G401.6 (cell line): Measurements from ENCODE around the gene DBNDD1.
"Not testable (repeated sequence)": the region's sequence is repeated elsewhere in the genome, so short reads cannot be mapped to it uniquely, and the experiment has no call there.

Experiments used
- FAIRE-seq: peaks from 2 replicates; lab custom pipeline; 2012; peaks lifted over from hg19 to GRCh38; lab: Jason Lieb, UNC

DBNDD1 gene

DNA sequence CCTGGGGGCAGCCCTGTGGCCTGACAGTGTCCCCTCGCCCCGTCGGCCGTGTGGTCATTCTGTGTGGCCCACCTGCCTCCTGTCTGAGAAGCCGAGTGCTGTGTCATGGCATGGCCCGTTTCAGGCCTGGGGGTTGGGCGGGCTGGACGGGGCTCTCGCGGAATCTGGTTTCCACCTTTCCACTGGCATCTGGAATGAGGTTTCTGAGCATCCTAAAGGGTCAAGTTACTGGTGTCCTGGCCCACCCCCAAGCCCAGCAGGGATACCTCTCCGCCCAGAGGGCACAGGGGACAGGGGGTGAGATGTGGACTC is 7.8 kb downstream of the DBNDD1 start:
- no peak for FAIRE-seq

DNA sequence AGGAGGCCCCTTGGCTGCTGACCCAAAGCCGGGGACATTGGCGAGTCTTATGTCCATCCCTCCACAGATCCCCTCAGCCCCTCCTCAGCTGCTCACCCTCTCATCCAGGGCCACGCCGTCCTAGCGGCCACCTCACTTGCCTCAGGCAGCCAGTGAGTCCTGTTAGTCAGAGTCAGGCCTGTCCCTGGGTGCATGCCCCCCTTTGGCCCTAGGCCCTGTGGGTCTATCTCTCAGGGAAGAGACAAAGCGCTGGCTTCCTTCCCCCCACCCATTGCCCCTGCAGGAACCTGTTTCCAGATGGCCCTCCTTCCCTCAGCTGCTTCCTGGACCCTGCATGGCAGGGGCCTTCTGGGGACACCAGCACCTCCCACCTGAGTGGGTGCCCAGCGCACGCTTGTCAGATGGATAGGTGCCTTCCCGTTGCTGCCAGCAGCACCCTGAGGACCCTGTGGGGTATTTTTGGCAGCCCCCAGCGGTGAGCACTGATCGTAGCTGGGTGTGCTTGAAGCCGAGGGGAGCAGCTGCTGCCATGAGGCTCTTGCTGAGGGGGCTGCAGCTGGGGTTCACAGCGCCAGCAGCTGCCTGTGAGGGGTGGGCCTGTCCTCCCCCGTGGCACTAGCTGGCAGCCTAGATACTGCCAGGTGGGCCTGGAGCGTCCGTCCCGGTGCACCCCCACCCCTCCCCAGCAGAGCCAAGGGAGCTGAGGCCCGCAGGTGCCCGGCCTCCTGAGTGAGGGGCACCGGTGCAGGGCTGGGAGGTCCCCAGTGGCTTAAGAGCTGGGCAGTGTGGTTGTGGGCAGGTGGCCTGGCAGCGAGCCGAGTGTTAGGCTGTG is 8.4 kb downstream of the DBNDD1 start:
- FAIRE-seq, result no peak

DNA sequence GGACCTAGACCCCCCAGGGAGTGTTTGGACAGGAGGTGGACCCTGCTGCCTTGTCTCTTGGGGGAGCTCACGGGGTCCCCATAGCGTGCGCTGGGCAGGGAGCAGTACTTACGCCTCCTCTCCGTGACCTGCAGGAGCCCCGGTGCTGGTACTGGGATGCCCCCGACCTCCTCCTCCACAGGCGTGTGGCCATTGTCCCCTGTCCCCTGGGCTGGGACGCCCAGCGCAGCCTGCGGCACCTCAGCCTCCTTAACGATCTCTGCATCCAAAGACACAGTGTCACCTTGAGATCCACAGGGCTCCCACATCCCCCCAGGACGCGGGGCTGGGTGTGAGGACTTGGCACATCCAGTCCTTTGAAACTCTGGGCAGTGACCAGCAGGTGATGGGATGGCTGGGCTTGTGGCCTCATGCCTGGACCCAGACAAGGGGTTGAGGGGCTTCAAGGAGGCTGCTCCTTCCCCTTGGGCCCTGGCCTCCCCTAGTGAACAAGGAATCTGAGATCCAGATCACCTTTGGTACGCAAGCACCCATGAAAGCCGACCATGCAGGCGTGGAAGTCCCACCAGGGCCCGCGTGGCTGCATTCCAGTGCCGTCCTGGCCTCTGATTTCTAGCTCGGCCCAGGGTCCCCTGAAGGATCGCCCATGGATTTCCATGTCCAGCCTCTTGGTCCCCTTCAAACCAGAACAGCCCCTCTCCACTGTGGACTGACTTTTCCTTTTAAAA is 9.9 kb downstream of the DBNDD1 start:
- FAIRE-seq, result no peak

DNA sequence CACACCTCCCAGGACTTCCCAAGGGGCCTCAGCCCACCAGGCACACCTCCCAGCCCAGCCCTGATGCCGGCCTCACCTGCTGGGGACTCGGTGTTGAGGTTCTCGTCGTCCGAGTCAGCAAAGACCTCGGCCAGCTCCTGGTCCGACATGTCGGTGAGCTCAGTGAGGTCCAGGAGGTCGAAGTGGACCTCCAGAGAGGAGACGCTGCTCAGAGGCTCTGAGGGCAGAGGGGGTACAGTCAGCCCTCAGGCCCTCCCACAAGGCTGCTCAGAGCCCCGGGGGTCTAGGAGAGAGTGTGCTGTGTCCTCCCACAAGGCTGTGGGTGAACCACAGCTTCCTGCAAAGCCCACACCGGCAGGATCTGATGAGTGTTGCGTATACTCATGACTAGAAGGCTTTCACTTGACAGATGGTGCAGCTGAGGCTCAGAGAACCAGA is 10.5 kb downstream of the DBNDD1 start:
- no peak for FAIRE-seq

DNA sequence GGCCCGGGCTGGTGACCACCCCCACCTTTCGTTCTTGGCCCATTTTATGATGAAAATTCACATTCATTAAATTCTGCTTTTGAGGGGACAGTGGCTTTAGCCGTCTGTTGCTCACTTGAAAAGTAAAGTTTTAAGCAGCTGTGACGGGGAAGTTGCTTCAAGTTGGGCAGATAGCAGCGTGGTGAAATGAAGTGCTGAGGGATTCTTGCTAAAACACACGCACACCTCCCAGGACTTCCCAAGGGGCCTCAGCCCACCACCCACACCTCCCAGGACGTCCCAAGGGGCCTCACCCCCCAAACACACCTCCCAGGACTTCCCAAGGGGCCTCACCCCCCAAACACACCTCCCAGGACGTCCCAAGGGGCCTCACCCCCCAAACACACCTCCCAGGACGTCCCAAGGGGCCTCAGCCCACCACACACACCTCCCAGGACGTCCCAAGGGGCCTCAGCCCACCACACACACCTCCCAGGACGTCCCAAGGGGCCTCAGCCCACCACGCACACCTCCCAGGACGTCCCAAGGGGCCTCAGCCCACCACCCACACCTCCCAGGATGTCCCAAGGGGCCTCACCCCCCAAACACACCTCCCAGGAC is 11.5 kb downstream of the DBNDD1 start:
- FAIRE-seq, result not testable (repeated sequence)

DNA sequence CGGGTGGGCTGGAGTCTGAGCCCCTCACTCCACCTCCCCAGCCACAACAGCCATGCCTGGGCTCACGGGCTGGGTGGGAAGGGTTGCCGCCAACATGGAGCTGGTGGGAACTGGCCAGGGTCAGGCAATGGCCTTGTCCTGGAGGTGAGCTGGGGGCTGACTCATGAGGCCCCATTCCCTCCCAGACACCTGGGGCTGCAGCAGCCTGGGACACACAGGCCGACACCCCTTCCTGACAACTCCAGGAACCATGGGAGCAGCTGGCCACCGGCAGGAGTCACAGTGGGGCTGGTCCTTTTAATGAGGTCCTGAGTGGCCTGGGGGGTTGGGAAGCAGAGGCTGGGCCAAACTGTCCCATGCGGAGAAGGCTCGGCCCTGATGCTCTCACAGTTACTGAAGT is 12.2 kb downstream of the DBNDD1 start:
- FAIRE-seq, result no peak

DNA sequence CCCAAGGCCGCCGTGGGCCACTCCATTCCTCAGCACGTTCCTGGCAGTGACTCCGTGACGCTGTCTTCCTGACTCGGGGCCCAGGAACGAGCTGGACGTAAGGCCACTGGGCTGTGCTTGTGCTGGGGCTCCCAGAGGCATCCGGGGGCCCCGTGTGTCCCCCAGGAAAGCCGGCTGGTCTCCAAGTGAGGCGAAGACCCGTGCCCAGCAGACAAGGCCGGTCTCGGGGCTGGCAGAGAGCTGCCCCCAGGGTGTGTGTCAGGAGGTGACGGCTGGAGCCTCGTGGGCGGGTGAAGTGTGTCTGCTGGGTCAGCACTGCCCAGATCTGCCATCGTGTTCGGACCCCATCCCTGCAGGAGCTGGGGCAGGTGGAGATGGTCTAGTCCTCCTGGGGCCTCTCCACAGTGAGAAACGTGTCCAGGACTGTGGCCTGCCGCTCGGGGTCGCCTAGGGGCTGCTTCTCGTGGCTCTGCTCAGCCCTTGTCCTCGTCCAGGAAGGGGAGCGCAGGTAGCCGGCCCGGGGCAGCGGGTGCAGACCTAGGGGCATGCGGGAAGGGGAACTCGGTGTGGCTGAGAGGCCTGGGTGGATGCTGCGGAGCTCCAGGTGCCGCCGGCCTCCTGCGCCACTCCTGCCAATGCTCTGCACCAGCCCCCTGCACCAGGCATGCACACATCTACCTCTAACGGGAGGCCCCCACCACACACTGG is 13.1 kb downstream of the DBNDD1 start:
- FAIRE-seq, result no peak

DNA sequence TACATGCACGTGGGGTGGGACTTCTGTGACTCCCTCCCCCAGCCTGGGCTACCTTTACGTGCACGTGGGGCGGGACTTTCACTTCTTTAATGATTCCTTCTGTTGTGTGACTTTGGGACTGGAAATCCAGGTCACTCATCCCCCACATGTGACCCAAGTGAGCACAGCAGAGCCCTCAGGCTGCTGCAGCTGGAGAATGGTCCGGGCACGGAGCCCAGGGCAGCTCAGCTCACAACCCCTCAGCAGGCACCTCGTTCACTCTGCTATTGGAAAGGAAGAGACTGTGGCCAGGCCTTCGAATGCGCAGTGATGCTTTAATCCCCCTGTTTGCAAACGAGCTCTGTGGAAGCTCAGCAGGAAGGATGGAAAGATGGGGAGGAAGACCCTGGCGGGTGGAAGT is 14.7 kb downstream of the DBNDD1 start:
- FAIRE-seq, result no peak

DNA sequence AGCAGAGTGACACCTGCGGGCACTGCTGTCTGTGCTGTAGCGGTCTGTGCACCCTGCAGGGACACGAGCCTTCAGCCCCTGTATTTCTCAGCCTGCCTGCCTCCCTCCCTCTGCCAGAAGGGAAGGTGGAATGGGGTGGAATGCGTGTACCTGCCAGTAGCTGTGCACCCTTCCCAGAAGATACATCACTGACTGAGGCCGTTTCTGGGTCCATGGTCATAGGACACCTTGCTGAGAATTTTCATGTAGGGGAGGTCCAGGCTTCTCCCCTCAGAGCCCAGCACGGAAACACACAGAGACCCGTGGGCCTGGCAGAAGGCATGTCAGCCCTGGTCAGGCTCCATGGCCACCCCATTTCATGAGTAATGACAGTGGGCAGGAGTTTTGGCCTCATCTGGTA is 16.5 kb downstream of the DBNDD1 start:
- no peak for FAIRE-seq

DNA sequence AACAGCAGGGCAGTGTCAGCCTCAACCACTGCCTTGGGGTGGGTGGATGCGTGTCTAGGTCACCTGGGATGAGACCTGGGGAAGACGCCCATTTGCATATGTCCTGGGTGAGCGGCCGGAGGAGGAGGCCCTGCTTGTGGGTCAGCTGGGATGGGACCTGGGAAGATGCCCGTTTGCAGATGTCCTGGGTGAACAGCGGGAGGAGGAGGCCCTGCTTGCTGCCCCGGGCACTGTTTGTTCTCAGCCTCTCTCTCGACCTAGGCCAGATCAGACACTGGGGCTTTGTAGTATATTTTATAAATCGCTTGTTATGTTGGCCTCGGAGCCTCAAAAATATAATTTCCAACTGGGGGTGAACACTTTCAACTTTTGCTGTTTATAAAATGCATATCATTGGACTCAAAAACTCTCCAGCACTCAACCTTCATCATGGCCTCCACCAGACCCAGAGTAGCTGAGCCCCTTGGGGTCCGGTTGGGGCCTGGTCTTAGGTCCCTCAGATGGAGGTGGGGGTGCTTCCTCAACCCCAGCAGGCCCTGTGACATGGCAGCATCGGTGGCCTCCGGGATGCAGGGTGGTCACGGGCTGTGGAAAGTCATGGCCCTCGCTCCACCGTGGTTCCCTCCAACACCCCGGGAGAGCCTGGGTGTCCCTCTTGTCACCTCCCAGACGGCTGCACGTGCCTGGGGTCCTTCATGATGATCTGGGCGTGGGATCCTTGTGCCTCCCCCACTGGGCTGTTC is 17.3 kb downstream of the DBNDD1 start:
- FAIRE-seq, result no peak

DNA sequence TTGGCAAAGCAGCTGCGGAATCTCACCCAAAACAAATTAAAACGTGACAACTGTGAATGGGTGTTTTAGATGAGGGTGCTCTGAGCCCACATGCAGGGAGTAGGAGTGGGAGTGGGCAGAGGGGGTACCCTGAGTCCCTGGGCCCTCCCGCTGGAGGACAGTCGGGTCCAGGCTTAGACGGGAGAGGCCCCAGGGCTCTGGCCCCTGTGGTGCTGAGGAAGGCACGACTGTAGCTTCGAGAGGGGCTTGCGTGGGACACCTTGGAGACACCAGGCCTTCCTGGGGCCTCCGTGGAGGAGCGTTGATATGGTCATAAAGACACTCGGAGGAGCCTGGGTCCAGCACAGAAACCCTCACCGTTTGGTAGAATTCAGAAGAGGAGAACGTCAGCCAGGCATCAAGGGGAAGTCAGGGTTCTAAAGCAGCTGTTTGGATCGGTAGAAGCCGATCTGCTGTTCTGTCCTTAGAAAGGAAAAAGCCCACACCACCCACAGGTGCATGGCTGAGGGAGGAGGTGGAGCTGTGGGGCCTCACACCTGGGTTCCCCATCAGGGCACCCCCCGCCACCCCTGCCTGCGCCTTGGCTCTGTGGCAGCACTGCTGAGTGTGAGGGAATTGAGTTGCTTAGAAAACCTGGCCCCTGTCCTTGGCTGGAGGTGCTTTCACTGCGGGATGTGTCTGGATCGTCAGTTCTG is 18.4 kb downstream of the DBNDD1 start:
- FAIRE-seq, result no peak

DNA sequence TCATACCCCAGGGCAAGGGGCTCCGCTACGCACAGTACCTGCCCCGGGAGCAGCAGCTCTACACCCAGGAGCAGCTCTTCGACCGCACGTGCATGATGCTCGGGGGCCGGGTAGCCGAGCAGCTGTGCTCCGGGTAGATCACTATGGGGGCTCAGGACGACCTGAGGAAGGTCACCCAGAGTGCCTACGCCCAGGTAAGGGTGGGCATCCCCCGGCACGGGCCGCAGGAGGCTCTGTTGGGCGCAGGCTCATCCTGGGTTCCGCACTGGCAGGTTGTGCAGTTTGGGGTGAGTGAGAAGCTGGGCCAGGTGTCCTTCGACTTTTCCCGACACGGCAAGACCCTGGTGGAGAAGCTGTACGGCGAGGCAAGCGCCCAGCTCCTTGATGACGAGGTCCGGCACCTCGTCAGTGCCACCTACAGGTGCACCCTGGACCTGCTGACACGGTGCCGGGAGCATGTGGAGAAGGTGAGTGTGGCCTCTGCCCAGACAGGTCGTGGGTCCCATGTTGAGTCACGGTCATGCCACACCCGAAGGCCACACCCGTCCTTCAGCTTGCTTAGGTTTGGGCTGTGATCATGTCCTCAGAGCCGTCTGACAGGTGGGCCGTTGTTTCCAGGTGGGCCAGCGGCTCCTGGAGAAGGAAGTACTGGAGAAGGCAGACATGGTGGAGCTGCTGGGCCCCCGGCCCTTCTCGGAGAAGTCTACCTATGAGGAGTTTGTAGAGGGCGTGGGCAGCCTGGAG is 19.3 kb downstream of the DBNDD1 start:
- FAIRE-seq, result no peak

DNA sequence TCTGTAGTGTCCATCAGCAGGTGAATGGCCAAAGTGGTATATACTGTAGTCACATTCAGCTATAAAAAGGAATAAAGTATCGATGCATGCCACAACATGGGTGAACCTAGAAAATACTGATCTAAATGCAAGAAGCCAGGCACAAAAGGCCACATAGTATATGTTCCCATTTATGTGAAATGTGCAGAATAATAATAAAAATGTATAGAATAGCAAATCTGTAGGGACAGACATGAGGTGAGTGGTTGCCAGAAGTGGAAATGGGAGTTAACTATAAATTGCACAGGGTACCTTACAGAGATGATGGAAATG is 23.1 kb downstream of the DBNDD1 start:
- FAIRE-seq, result no peak

DNA sequence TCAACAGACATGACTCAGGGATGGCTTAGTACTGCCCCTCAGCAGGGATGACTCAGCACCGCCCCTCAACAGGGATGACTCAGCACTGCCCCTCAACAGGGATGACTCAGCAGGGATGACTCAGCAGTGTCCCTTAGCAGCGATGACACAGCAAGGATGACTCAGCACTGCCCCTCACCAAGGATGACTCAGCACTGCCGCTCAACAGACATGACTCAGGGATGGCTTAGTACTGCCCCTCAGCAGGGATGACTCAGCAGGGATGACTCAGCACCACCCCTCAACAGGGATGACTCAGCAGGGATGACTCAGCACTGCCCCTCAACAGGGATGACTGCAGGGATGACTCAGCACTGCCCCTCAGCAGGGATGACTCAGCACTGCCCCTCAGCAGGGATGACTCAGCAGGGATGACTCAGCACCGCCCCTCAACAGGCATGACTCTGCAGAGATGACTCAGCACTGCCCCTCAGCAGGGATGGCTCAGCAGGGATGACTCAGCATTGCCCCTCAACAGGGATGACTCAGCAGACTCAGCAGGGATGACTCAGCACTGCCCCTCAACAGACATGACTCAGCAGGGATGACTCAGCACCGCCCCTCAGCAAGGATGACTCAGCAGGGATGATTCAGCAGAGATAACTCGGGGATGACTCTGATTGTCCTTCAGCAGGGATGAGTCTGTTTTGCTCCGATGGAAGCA is 23.6 kb downstream of the DBNDD1 start:
- not testable (repeated sequence) for FAIRE-seq

DNA sequence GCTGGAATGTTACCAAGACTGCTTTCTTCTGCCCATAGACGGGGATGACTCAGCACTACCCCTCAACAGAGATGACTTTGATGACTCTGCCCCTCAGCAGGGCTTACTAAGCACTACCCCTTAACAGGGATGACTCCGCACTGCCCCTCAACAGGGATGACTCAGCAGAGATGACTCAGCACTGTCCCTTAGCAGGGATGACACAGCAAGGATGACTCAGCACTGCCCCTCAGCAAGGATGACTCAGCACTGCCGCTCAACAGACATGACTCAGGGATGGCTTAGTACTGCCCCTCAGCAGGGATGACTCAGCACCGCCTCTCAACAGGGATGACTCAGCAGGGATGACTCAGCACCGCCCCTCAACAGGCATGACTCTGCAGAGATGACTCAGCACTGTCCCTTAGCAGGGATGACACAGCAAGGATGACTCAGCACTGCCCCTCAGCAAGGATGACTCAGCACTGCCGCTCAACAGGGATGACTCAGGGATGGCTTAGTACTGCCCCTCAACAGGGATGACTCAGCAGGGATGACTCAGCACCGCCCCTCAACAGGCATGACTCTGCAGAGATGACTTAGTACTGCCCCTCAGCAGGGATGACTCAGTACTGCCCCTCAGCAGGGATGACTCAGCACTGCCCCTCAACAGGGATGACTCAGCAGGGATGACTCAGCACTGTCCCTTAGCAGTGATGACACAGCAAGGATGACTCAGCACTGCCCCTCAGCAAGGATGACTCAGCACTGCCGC is 24.4 kb downstream of the DBNDD1 start:
- not testable (repeated sequence) for FAIRE-seq

DNA sequence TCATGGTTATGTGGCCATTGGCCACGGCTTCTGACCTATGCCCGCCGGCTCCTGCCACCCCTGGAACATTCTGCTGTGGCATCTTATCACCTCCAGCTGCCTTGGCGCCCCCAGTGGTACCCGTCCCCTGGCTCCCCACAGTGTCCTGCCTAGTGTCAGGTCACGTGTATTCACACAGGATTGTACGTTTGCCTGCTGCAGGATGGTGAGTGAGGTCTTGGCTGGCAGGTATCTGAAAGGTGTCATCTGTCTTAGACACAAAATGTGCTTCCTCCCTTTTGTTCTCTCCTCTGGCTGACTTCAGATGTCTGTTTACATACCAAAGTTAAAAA is 24.9 kb downstream of the DBNDD1 start:
- no peak for FAIRE-seq

DNA sequence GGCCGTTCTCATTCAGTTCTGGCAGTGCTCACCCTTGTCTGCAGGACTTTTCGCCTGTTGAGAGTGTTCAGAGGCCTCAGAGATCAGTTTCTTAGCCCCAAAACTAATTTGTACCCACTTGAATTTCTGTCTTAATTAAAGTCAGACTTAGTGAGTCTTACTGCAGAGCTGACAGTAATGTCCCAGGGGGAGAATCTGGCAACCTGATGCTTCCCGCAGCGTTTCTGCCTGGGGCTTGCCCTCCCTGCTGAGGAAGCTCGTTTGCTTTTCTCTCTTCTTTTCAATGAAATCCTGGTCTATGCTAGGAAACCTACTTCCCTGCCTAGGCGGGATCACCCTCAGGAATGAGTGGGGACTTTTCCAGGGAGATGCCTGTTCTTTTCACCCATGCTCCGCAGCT is 25.3 kb downstream of the DBNDD1 start:
- FAIRE-seq, result no peak

DNA sequence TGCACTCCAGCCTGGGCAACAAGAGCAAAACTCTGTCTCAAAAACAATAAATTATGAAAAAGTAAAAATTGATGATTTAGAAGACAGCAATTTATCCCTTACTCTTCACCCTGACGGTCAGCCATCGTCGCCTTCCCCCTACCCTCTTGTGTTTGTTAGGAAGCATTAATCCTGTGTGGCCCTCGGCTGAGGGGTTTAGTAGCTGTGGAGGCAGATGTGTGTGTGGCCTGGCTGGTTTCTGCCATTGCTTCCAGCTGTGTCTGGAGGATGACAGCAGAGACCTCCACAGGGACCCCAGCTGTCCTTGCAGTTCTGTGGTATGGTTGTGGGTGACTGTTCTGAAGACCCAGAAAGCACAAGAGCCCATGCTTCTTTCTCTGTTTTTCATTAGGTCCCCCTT is 25.9 kb downstream of the DBNDD1 start:
- no peak for FAIRE-seq

DNA sequence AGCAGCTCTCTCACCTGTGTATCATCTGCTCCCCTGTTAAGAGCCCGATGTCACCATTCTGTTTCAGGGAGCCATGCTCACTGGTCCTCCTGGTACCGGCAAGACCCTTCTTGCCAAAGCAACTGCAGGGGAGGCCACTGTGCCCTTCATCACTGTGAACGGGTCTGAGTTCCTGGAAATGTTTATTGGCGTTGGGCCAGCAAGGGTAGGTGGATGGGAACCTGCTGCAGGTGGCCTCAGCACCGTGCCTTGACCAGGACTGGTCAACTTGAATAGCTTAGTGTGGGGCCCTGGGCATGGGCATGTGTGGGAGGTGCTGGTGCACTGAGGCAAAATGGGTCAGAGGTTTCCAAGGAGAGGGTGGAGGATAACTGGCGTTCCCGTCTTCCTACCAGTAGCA is 28.5 kb downstream of the DBNDD1 start:
- no peak for FAIRE-seq

DNA sequence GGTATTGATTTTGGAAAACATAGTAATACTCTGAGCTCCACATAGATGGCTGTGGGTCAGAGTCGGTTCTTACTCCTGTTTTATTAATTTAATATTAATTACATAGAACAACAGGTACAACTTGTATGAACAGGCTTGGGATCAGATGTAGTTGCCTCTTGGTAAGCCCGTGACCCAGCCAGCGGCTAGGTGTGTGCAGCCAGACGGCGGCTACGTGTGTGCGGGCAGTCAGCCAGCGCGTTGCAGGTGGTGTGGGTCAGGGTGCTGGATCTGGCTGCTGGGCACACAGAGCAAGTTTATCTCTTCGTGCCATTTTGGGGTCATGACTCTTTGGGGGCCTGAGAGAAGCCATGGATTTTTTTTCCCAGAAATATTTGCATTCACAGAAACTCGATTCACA is 30.3 kb downstream of the DBNDD1 start:
- no peak for FAIRE-seq
